Measurements from ENCODE around the gene DICER1.
"Not testable (repeated sequence)": the region's sequence is repeated elsewhere in the genome, so short reads cannot be mapped to it uniquely, and the experiment has no call there.

DICER1 gene

GRCh38 chr14:95183532-95184412, 26.4 kb upstream of the DICER1 start:
- DNase-seq, result no peak

GRCh38 chr14:95183082-95183481, 25.8 kb upstream of the DICER1 start:
- DNase-seq, result no peak

GRCh38 chr14:95182379-95182778, 25.1 kb upstream of the DICER1 start:
- DNase-seq, result no peak

- no peak for DNase-seq
Observed at GRCh38 chr14:95180966-95181741, 23.8 kb upstream of the DICER1 start.

- not testable (repeated sequence) for DNase-seq
Observed at GRCh38 chr14:95175670-95176069, 18.3 kb upstream of the DICER1 start.

GRCh38 chr14:95174184-95174792, 17.0 kb upstream of the DICER1 start:
- no peak for DNase-seq

GRCh38 chr14:95173518-95173917, 16.2 kb upstream of the DICER1 start:
- no peak for DNase-seq

GRCh38 chr14:95167177-95167576, 9.8 kb upstream of the DICER1 start:
- no peak for DNase-seq

- no peak for DNase-seq
Observed at GRCh38 chr14:95165517-95165916, 8.2 kb upstream of the DICER1 start.

GRCh38 chr14:95164506-95164905, 7.2 kb upstream of the DICER1 start:
- no peak for DNase-seq

GRCh38 chr14:95163666-95164065, 6.3 kb upstream of the DICER1 start:
- DNase-seq, result no peak

GRCh38 chr14:95163132-95163531, 5.8 kb upstream of the DICER1 start:
- DNase-seq, result no peak

- no peak for DNase-seq
Observed at GRCh38 chr14:95162641-95163040, 5.3 kb upstream of the DICER1 start.

GRCh38 chr14:95157048-95157326, 342 bp downstream of the DICER1 start:
- no peak for DNase-seq

- DNase-seq, result no peak
Observed at GRCh38 chr14:95156161-95157047, 925 bp downstream of the DICER1 start.

GRCh38 chr14:95155045-95155444, 2.3 kb downstream of the DICER1 start:
- DNase-seq, result no peak

- no peak for DNase-seq
Observed at GRCh38 chr14:95153866-95154265, 3.5 kb downstream of the DICER1 start.

- DNase-seq, result no peak
Observed at GRCh38 chr14:95151561-95151960, 5.8 kb downstream of the DICER1 start.

- DNase-seq, result no peak
Observed at GRCh38 chr14:95150910-95151309, 6.4 kb downstream of the DICER1 start.

- DNase-seq, result no peak
Observed at GRCh38 chr14:95149441-95149840, 7.9 kb downstream of the DICER1 start.

- DNase-seq, result no peak
Observed at GRCh38 chr14:95147597-95147996, 9.7 kb downstream of the DICER1 start.

GRCh38 chr14:95146079-95146771, 11.1 kb downstream of the DICER1 start:
- no peak for DNase-seq
